Caco-2 (cell line): ENCODE measurements around the gene EEF1AKMT4. TPM values are rescaled to one million over a fixed set of nuclear protein-coding genes. Genes with fewer than 3 reads are reported as not detected.

Experiments used
- BruUV-seq: library from RNA; stranded (reverse); fragments of 400-500 nt; replicated peaks from 2 replicates; lab custom pipeline; 2021; lab: Mats Ljungman, UMichigan
- CTCF ChIA-PET: fragments of 300-600 bp; sonication (Branson Sonifier 250); formaldehyde crosslinking; loops from one replicate; lab custom pipeline; 2022; ENCODE audit warnings: antibody characterized with exemption; lab: Charles Lee
- POLR2A ChIA-PET: fragments of 300-600 bp; sonication (Branson Sonifier 250); formaldehyde crosslinking; loops from one replicate; lab custom pipeline; 2022; ENCODE audit warnings: antibody characterized with exemption; lab: Charles Lee
- DNase-seq, 2 experiments: peaks; one replicate each; pipeline versions ENCODE4 v3.0.0 to v3.0.0-alpha.2; 2020 to 2022
- H3K27me3 ChIP-seq: replicated peaks from 2 replicates; pipeline ENCODE4 v1.6.0; 2011; ENCODE audit warnings: low read length; ENCODE audit not compliant: control insufficient read depth, insufficient read depth
- H3K36me3 ChIP-seq: 2 replicates; pipeline ENCODE4 v1.5.1; 2011; ENCODE audit warnings: low read length; ENCODE audit not compliant: control insufficient read depth, insufficient read depth
- H3K4me1 ChIP-seq: fragments of 250-450 bp; sonication (Bioruptor Pico); 2 replicates; pipeline ENCODE4 v1.5.1; 2020; ENCODE audit warnings: mild to moderate bottlenecking
- H3K4me3 ChIP-seq: 2 replicates; pipeline ENCODE4 v1.5.1; 2011; ENCODE audit warnings: low read depth, mild to moderate bottlenecking, control low read depth, low read length
- H3K9me3 ChIP-seq: fragments of 250-450 bp; sonication (Bioruptor Pico); 2 replicates; pipeline ENCODE4 v1.5.1; 2020; ENCODE audit warnings: mild to moderate bottlenecking, moderate library complexity
- H3K27ac Mint-ChIP-seq: one replicate; pipeline ENCODE4 v1.8.0; 2022; ENCODE audit warnings: mixed read lengths; ENCODE audit not compliant: unreplicated experiment
- H3K27me3 Mint-ChIP-seq: one replicate; pipeline ENCODE4 v1.8.0; 2022; ENCODE audit warnings: mixed read lengths; ENCODE audit not compliant: insufficient read depth, unreplicated experiment
- H3K36me3 Mint-ChIP-seq: one replicate; pipeline ENCODE4 v1.8.0; 2022; ENCODE audit warnings: mild to moderate bottlenecking, mixed read lengths; ENCODE audit not compliant: insufficient read depth, unreplicated experiment
- H3K4me1 Mint-ChIP-seq: one replicate; pipeline ENCODE4 v1.8.0; 2022; ENCODE audit warnings: low read depth, mixed read lengths; ENCODE audit not compliant: unreplicated experiment
- H3K4me3 Mint-ChIP-seq: one replicate; pipeline ENCODE4 v1.8.0; 2022; ENCODE audit warnings: mild to moderate bottlenecking, moderate library complexity, mixed read lengths; ENCODE audit not compliant: unreplicated experiment
- H3K9me3 Mint-ChIP-seq: one replicate; pipeline ENCODE4 v1.8.0; 2022; ENCODE audit warnings: mixed read lengths; ENCODE audit not compliant: unreplicated experiment
- CTCF ChIP-seq, 2 experiments: fragments of 200-600 bp in 1 of 2; IDR thresholded peaks; 1 replicate in 1 of 2; 2 replicates in 1 of 2; pipeline versions ENCODE4 v1.5.1 to v1.8.0; 2011 to 2022; ENCODE audit warnings: antibody characterized with exemption in 1 of 2, control low read depth in 1 of 2, inconsistent platforms in 1 of 2, low read depth in 1 of 2, low read length in 1 of 2, mild to moderate bottlenecking in 1 of 2, moderate library complexity in 1 of 2; ENCODE audit not compliant: insufficient read depth in 1 of 2, severe bottlenecking in 1 of 2, unreplicated experiment in 1 of 2
- intact Hi-C: fragments of 100-400 bp; cut with micrococcal nuclease; formaldehyde crosslinking; loops from one replicate; pipeline ENCODE4 v1.10.0; 2022; ENCODE audit not compliant: unreplicated experiment
- total RNA-seq: library from RNA; stranded (reverse); gene quantifications from 2 replicates; pipeline ENCODE4 v1.2.3, GENCODE V29; 2022

EEF1AKMT4 gene
- total RNA-seq, 1 experiment from 2014 or later = 13.1 TPM

DNA sequence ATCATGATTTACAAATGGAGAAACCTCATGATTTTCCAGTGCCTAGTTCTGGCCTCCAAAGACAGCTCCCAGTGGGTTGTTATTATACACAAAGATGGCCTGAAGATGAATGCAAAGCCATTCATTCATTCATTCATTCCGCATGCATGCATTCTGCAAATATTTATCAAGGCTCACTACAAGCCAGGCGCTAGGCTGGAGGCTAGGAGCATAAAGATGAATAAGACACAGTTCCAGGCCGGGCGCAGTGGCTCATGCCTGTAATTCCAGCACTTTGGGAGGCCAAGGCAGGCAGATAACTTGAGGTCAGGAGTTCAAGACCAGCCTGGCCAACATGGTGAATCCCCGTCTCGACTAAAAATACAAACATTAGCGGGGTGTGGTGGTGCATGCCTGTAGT lies 47.1 kb downstream of the EEF1AKMT4 start:
- Mint-ChIP-seq H3K4me3 (no peak overlapping the region), H3K27me3 (no peaks in the 10 kb centered on the region), H3K36me3 (peaks cover 31% of the 10 kb centered on the region), H3K27ac (no peak overlapping the region), H3K4me1 (no peaks in the 10 kb centered on the region), H3K9me3 (no peaks in the 10 kb centered on the region)
- Histone ChIP-seq H3K9me3 (no peaks in the 10 kb centered on the region), H3K4me3 (no peak overlapping the region), H3K4me1 (peaks cover 6% of the 10 kb centered on the region; the same call in 1 of the 2 replicates), H3K27me3 (no peaks in the 10 kb centered on the region), H3K36me3 (no peaks in the 10 kb centered on the region)
- BruUV-seq = no TSS peak
- POLR2A ChIA-PET = no interaction called here
- no peak for DNase-seq
- CTCF ChIA-PET = no interaction called here
- intact Hi-C loops = no loop called here
- TF ChIP-seq CTCF (IDR thresholded peaks at IDR 0.05; ENCODE audit: insufficient read depth in 1 of 2, low read depth in 1 of 2, low read length in 1 of 2, severe bottlenecking in 1 of 2, unreplicated experiment in 1 of 2) = no peak

DNA sequence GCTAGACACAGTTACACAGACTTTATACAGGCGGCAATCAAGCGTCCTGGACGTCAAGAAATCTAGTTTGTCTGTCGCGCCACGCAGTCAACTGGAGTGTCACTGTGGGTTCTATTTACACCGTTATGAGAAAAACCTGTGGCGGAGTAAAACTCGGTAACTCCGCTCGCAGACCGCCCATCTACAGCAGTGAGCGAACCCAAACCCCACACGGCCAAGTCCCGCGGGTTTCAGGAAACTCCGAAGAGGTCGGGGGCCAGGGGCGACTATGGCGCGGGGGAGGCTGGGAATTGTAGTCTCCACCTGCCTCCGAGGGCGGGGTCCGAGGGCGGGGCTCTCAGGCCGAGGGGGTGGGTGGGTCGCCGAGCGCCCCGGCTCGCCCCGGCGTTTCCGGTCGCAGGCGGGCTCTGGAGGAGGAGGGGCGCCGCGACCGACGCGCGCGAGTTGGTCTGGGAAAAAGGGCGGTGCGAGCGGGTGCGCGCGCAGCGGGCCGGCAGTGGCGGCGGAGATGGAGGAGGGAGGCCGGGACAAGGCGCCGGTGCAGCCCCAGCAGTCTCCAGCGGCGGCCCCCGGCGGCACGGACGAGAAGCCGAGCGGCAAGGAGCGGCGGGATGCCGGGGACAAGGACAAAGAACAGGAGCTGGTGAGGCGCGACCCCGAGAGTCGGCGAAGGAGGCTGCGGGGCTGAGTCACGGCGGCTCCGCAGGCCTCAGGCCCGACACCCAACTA lies 49.5 kb downstream of the EEF1AKMT4 start, which contains the start of gene PSMD2:
Gene PSMD2, plus strand, starts transcription at position 483 of the 729 bp plus-strand sequence. Its CDS starts 26 bp downstream, at position 509.
- peak within 1 kb of the TSS; percentile 80 for H3K27ac Mint-ChIP-seq
- Histone ChIP-seq H3K36me3 (peaks cover 5% of the 10 kb centered on the region), H3K4me3 (peak within 1 kb of the TSS; percentile 77), H3K9me3 (no peaks in the 10 kb centered on the region), H3K4me1 (peaks cover 6% of the 10 kb centered on the region; the same call in 1 of the 2 replicates), H3K27me3 (no peaks in the 10 kb centered on the region)
- H3K4me1 Mint-ChIP-seq = no peaks in the 10 kb centered on the region
- H3K4me3 Mint-ChIP-seq = peak within 1 kb of the TSS; percentile 81
- ChIA-PET CTCF (interaction anchor here (0.6 kb wide), 1 partner anchor 403 kb away, joined by 12 read pairs; no protein-coding TSS in a partner anchor), POLR2A (no interaction called here)
- TF ChIP-seq CTCF (IDR thresholded peaks at IDR 0.05; ENCODE audit: insufficient read depth in 1 of 2, low read depth in 1 of 2, low read length in 1 of 2, severe bottlenecking in 1 of 2, unreplicated experiment in 1 of 2) = no peak
- intact Hi-C loops = loop anchor here (1.0 to 2.0 kb wide), 3 partner anchors 15 to 124 kb away; partner anchors contain the start of genes AP2M1, EEF1AKMT4 and EIF4G1
- BruUV-seq = no TSS peak
- peak; percentile 97 for DNase-seq
- no peaks in the 10 kb centered on the region for H3K27me3 Mint-ChIP-seq
- H3K36me3 Mint-ChIP-seq = peaks cover 45% of the 10 kb centered on the region
- no peaks in the 10 kb centered on the region for H3K9me3 Mint-ChIP-seq

GRCh38 chr3:184299488-184300377 lies 50.3 kb downstream of the EEF1AKMT4 start:
- Mint-ChIP-seq H3K27ac (peak overlapping the region; percentile 80), H3K9me3 (no peaks in the 10 kb centered on the region), H3K4me3 (peak overlapping the region; percentile 81), H3K27me3 (no peaks in the 10 kb centered on the region), H3K4me1 (no peaks in the 10 kb centered on the region), H3K36me3 (peaks cover 52% of the 10 kb centered on the region)
- CTCF ChIA-PET = interaction anchor here (0.6 kb wide), 1 partner anchor 404 kb away, joined by 12 read pairs; no protein-coding TSS in a partner anchor
- intact Hi-C loops = loop anchor here (1.0 to 2.0 kb wide), 2 partner anchors 15 to 125 kb away; partner anchors contain the start of genes AP2M1 and EIF4G1
- no peak for DNase-seq
- no peaks in the 10 kb centered on the region for H3K27me3 ChIP-seq
- H3K4me1 ChIP-seq = peaks cover 6% of the 10 kb centered on the region; the same call in 1 of the 2 replicates
- POLR2A ChIA-PET = no interaction called here
- peak overlapping the region; percentile 77 for H3K4me3 ChIP-seq
- no peaks in the 10 kb centered on the region for H3K9me3 ChIP-seq
- TF ChIP-seq CTCF (IDR thresholded peaks at IDR 0.05; ENCODE audit: insufficient read depth in 1 of 2, low read depth in 1 of 2, low read length in 1 of 2, severe bottlenecking in 1 of 2, unreplicated experiment in 1 of 2) = no peak
- H3K36me3 ChIP-seq = peaks cover 7% of the 10 kb centered on the region
- TSS peak; percentile 40 for BruUV-seq
